ENCODE results near the gene CCL24.
A peak's percentile ranks its signal among the peaks of the same experiment; 100 is the strongest.

GRCh38 chr7:75776295-75776971 lies 37.2 kb downstream of the CCL24 start:
- TF ChIP-seq, protein P1, sequence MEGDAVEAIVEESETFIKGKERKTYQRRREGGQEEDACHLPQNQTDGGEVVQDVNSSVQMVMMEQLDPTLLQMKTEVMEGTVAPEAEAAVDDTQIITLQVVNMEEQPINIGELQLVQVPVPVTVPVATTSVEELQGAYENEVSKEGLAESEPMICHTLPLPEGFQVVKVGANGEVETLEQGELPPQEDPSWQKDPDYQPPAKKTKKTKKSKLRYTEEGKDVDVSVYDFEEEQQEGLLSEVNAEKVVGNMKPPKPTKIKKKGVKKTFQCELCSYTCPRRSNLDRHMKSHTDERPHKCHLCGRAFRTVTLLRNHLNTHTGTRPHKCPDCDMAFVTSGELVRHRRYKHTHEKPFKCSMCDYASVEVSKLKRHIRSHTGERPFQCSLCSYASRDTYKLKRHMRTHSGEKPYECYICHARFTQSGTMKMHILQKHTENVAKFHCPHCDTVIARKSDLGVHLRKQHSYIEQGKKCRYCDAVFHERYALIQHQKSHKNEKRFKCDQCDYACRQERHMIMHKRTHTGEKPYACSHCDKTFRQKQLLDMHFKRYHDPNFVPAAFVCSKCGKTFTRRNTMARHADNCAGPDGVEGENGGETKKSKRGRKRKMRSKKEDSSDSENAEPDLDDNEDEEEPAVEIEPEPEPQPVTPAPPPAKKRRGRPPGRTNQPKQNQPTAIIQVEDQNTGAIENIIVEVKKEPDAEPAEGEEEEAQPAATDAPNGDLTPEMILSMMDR (conservative IDR thresholded peaks at IDR 0.05; ENCODE audit: low read length), result peak; percentile 29
- TF ChIP-seq EZH2phosphoT487 (IDR thresholded peaks at IDR 0.05; ENCODE audit: borderline replicate concordance), result no peak

Data from Loucy (cell line).